Measurements from ENCODE around the gene SPATA17. TPM values are rescaled to one million over a fixed set of nuclear protein-coding genes. Genes with fewer than 3 reads are reported as not detected.

Gene SPATA17
- total RNA-seq, 1 experiment from 2014 or later, result 4.5 TPM

DNA sequence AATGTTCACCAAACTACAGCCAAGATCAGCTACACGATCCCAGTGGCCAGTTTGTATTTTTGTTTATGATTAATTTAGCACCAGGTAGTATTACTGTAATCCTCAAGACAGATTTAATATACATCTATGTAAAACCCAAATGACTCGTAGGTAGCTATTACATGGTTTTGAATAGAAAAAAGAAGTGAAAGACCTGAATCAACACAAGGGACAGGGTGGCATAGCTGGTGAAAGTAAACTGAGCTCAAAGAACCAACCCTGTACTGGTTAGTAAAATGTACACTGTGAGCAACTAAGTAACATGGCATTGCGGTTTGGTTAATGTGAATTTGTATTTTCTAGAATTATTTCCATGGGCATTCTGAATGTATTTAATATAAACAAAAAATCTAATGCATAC lies 9.1 kb upstream of the SPATA17 start:
- intact Hi-C loops (cut with micrococcal nuclease), result no loop called here
- Mint-ChIP-seq H3K4me1 (ENCODE audit: insufficient read depth, unreplicated experiment) (no peaks in the 10 kb centered on the region), H3K27me3 (ENCODE audit: insufficient read depth, unreplicated experiment) (no peaks in the 10 kb centered on the region), H3K27ac (ENCODE audit: low read depth, unreplicated experiment) (no peak overlapping the region), H3K4me3 (ENCODE audit: unreplicated experiment) (no peak overlapping the region), H3K36me3 (ENCODE audit: insufficient read depth, unreplicated experiment) (peaks cover 28% of the 10 kb centered on the region), H3K9me3 (ENCODE audit: unreplicated experiment) (no peaks in the 10 kb centered on the region)
- DNase-seq (ENCODE audit: unreplicated experiment), result no peak
- POLR2A ChIA-PET, result interaction anchor here (1.2 to 2.8 kb wide), 3 partner anchors 9 to 20 kb away, joined by 4 to 27 read pairs (median 4); partner anchors contain the start of genes GPATCH2 and SPATA17
- CTCF ChIA-PET, result interaction anchor here (0.6 to 4.7 kb wide), 7 partner anchors 9 to 1401 kb away, joined by 3 to 21 read pairs (median 3); partner anchors contain the start of genes GPATCH2 and SPATA17
- TF ChIP-seq, protein P1, sequence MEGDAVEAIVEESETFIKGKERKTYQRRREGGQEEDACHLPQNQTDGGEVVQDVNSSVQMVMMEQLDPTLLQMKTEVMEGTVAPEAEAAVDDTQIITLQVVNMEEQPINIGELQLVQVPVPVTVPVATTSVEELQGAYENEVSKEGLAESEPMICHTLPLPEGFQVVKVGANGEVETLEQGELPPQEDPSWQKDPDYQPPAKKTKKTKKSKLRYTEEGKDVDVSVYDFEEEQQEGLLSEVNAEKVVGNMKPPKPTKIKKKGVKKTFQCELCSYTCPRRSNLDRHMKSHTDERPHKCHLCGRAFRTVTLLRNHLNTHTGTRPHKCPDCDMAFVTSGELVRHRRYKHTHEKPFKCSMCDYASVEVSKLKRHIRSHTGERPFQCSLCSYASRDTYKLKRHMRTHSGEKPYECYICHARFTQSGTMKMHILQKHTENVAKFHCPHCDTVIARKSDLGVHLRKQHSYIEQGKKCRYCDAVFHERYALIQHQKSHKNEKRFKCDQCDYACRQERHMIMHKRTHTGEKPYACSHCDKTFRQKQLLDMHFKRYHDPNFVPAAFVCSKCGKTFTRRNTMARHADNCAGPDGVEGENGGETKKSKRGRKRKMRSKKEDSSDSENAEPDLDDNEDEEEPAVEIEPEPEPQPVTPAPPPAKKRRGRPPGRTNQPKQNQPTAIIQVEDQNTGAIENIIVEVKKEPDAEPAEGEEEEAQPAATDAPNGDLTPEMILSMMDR (IDR thresholded peaks at IDR 0.05; ENCODE audit: unreplicated experiment), result no peak
- no TSS peak for BruUV-seq (replicated peaks)

GRCh38 chr1:217626321-217626720 lies 4.8 kb upstream of the SPATA17 start:
- CTCF ChIA-PET, result no interaction called here

DNA sequence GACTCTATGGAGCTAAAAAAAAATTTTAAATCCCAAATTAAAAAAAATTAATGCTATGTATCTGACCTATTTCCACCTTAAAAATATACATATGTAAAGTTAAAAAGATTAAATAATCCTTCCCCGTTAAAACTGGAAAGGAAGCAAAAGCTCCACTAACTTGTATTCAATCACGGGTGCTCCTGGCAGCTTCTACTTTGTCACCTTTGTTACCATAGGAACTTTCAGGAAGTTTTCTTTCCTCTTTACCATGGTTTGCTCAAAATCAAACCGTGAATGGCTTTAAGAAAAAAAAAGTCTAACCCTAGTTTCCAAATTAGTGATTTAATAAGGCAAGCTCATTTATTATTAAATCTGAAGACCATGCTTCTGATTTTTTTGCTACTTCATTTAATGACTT lies 3.7 kb upstream of the SPATA17 start:
- peaks cover 30% of the 10 kb centered on the region for H3K4me1 Mint-ChIP-seq (ENCODE audit: insufficient read depth, unreplicated experiment)
- H3K27ac Mint-ChIP-seq (ENCODE audit: low read depth, unreplicated experiment), result no peak overlapping the region
- POLR2A ChIA-PET, result interaction anchor here (0.6 to 1.9 kb wide), 7 partner anchors 8 to 745 kb away, joined by 3 to 11 read pairs (median 4); no protein-coding TSS in a partner anchor
- intact Hi-C loops (cut with micrococcal nuclease), result no loop called here
- no peak for DNase-seq (ENCODE audit: unreplicated experiment)
- no TSS peak for BruUV-seq (replicated peaks)
- CTCF ChIA-PET, result interaction anchor here (0.6 to 1.3 kb wide), 4 partner anchors 14 to 505 kb away, joined by 3 to 5 read pairs (median 4); no protein-coding TSS in a partner anchor
- H3K9me3 Mint-ChIP-seq (ENCODE audit: unreplicated experiment), result no peaks in the 10 kb centered on the region
- H3K4me3 Mint-ChIP-seq (ENCODE audit: unreplicated experiment), result no peak overlapping the region
- no peaks in the 10 kb centered on the region for H3K36me3 Mint-ChIP-seq (ENCODE audit: insufficient read depth, unreplicated experiment)
- TF ChIP-seq, protein P1 (IDR thresholded peaks at IDR 0.05; ENCODE audit: unreplicated experiment), result no peak
- H3K27me3 Mint-ChIP-seq (ENCODE audit: insufficient read depth, unreplicated experiment), result no peaks in the 10 kb centered on the region

More at GRCh38 chr1:217626321-217626720, 4.8 kb upstream of the SPATA17 start:
- H3K4me3 Mint-ChIP-seq (ENCODE audit: unreplicated experiment), result no peak overlapping the region
- TF ChIP-seq, protein P1 (IDR thresholded peaks at IDR 0.05; ENCODE audit: unreplicated experiment), result no peak
- no peak overlapping the region for H3K27ac Mint-ChIP-seq (ENCODE audit: low read depth, unreplicated experiment)
- H3K36me3 Mint-ChIP-seq (ENCODE audit: insufficient read depth, unreplicated experiment), result no peaks in the 10 kb centered on the region
- POLR2A ChIA-PET, result interaction anchor here (1.4 kb wide), 1 partner anchor 18 kb away, joined by 4 read pairs; no protein-coding TSS in a partner anchor
- H3K9me3 Mint-ChIP-seq (ENCODE audit: unreplicated experiment), result no peaks in the 10 kb centered on the region
- DNase-seq (ENCODE audit: unreplicated experiment), result no peak
- H3K4me1 Mint-ChIP-seq (ENCODE audit: insufficient read depth, unreplicated experiment), result peaks cover 28% of the 10 kb centered on the region
- BruUV-seq (replicated peaks), result no TSS peak
- no peaks in the 10 kb centered on the region for H3K27me3 Mint-ChIP-seq (ENCODE audit: insufficient read depth, unreplicated experiment)
- intact Hi-C loops (cut with micrococcal nuclease), result no loop called here

- Mint-ChIP-seq H3K4me3 (ENCODE audit: unreplicated experiment) (no peak overlapping the region), H3K27me3 (ENCODE audit: insufficient read depth, unreplicated experiment) (no peaks in the 10 kb centered on the region), H3K27ac (ENCODE audit: low read depth, unreplicated experiment) (no peak overlapping the region), H3K36me3 (ENCODE audit: insufficient read depth, unreplicated experiment) (no peaks in the 10 kb centered on the region), H3K4me1 (ENCODE audit: insufficient read depth, unreplicated experiment) (no peaks in the 10 kb centered on the region), H3K9me3 (ENCODE audit: unreplicated experiment) (no peaks in the 10 kb centered on the region)
- ChIA-PET CTCF (no interaction called here), POLR2A (no interaction called here)
- intact Hi-C loops (cut with micrococcal nuclease), result no loop called here
- DNase-seq (ENCODE audit: unreplicated experiment), result no peak
- BruUV-seq (replicated peaks), result no TSS peak
- TF ChIP-seq, protein P1 (IDR thresholded peaks at IDR 0.05; ENCODE audit: unreplicated experiment), result no peak
Observed at GRCh38 chr1:217642455-217642854, 11.3 kb downstream of the SPATA17 start.
